HG03159 (cell line): ENCODE results near the gene RIPPLY1.

ENCODE experiments used
- ATAC-seq: cut with Tn5 transposase; IDR thresholded peaks from one replicate; pipeline ENCODE4 v1.9.1; 2021; ENCODE audit warnings: mild to moderate bottlenecking, moderate library complexity; ENCODE audit not compliant: unreplicated experiment

Gene RIPPLY1

DNA sequence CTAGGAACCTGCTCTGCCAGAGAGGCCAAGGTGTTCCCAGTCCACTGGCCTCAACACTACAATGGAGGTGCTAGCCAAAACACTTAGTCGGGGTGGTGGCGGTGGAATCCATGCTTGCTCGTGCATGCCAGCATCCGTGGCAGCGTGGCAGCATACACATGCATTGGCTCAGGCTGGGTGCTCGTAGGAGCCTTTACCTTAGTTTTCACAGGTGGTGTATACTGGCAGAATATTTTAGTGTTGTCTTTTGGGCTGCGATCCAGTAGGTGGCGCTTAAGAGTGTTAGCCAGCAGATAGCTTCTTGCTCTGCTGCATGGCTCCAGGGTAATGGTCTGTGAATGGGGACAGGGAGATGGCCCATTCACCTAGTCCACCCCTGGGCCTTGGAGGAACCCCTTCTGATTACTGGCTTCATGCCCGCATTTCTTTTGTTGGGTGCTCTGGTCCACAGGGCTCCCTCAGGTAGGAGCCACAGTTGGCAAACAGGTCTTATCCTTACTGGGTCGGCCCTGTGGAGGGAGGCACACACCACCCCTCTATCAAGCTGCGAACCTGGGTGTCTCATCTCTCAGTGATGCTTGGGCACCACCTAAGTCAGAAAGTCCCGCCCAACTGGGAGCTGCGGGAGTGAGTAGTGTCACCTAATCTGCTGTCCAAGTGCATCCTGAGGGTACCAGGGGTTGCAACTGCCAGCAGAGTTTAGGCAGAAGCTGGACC, 40.0 kb downstream of the RIPPLY1 start:
- ATAC-seq = peak; percentile 95
